Muscle layer of colon (tissue), 2 donors: ENCODE data around the gene SDHAF2.
"Not testable (repeated sequence)": the region's sequence is repeated elsewhere in the genome, so short reads cannot be mapped to it uniquely, and the experiment has no call there.

Experiments
- H3K27ac ChIP-seq: one replicate; pipeline ENCODE4 v1.7.0; 2013; ENCODE audit warnings: low read depth, mild to moderate bottlenecking, low read length, moderate library complexity
- H3K27me3 ChIP-seq, 2 donors: one replicate each; pipeline ENCODE4 v1.7.0; 2013; ENCODE audit warnings: low read length in 2 of 2, mild to moderate bottlenecking in 2 of 2; ENCODE audit not compliant: insufficient read depth in 2 of 2, control insufficient read depth in 1 of 2
- H3K36me3 ChIP-seq: one replicate; pipeline ENCODE4 v1.7.0; 2013; ENCODE audit warnings: mild to moderate bottlenecking, low read length; ENCODE audit not compliant: insufficient read depth
- H3K4me1 ChIP-seq: one replicate; pipeline ENCODE4 v1.7.0; 2013; ENCODE audit warnings: mild to moderate bottlenecking, low read length; ENCODE audit not compliant: insufficient read depth
- H3K4me3 ChIP-seq, 2 donors: one replicate each; pipeline ENCODE4 v1.7.0; 2013; ENCODE audit warnings: low read length in 2 of 2, low read depth in 1 of 2, mild to moderate bottlenecking in 1 of 2, moderate library complexity in 1 of 2
- H3K9ac ChIP-seq: one replicate; pipeline ENCODE4 v1.7.0; 2013; ENCODE audit warnings: low read length
- H3K9me3 ChIP-seq: one replicate; pipeline ENCODE4 v1.7.0; 2013; ENCODE audit warnings: mild to moderate bottlenecking, low read length
- donor health status: abdominal sarcoma.
- donor health status: Adenocarcinoma of cecum.

Gene SDHAF2

DNA sequence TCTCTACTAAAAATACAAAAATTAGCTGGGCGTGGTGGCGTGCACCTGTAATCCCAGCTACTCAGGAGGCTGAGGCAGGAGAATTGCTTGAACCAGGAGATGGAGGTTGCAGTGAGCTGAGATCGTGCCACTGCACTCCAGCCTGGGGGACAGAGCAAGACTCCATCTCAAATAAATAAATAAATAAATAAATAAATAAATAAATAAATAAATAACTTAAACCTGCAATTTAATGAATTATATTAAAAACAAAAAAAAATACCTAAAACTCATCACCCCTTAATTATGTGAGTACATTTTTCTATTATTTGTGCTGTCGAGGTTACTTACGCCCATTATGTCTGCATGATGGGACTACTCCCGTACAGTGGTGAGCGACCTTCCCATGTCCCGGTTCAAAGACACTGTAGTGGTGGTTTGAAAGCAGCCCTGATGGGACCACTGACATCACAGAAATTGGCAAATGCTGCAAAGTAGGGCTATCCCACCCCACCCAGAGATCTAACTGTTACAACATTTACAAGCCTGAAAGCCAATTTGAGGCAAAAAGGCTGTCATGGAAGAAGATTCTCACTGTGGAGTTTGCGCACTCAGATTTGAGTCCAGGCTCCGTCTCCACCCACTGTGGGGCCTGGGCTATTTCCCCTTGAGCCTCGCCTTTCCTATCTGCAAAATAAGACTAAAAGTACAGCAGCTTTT, 49.6 kb downstream of the SDHAF2 start:
- not testable (repeated sequence) for H3K9ac ChIP-seq

GRCh38 chr11:61480261-61480993, 50.5 kb downstream of the SDHAF2 start:
- Histone ChIP-seq H3K9me3 (no peaks in the 10 kb centered on the region), H3K27ac (no peak overlapping the region), H3K4me1 (peaks cover 10% of the 10 kb centered on the region), H3K9ac (no peak overlapping the region), H3K27me3 (no peaks in the 10 kb centered on the region), H3K36me3 (no peaks in the 10 kb centered on the region), H3K4me3 (no peak overlapping the region)

More for the DNA sequence above, 49.6 kb downstream of the SDHAF2 start:
- H3K4me1 ChIP-seq, result peaks cover 10% of the 10 kb centered on the region
- H3K27me3 ChIP-seq, H3K36me3 ChIP-seq, H3K27ac ChIP-seq, H3K4me3 ChIP-seq, H3K9me3 ChIP-seq: not testable (repeated sequence)

GRCh38 chr11:61480994-61481335, 51.0 kb downstream of the SDHAF2 start:
- Histone ChIP-seq H3K36me3 (no peaks in the 10 kb centered on the region), H3K9me3 (no peaks in the 10 kb centered on the region), H3K27me3 (no peaks in the 10 kb centered on the region), H3K27ac (no peak overlapping the region), H3K4me1 (peaks cover 10% of the 10 kb centered on the region), H3K9ac (no peak overlapping the region), H3K4me3 (no peak overlapping the region)

DNA sequence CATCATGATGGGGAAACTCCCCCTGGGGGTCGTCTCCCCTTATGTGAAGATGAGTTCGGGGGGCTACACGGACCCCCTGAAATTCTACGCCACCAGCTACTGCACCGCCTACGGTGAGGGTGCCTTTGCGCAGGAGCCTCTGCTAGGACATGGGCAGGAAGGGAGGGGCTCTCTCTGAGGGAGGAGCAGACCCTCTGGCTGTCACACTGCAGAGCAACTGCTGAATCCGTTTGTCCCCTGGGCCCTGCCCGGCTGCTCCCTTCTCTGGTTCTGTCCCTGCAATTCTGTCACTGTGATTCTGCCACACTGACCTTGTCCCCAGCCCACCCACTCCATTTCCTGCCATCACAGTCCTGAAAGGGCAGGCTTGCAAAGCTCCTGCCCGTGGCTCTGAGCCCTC, 51.9 kb downstream of the SDHAF2 start:
- no peaks in the 10 kb centered on the region for H3K27me3 ChIP-seq
- no peak overlapping the region for H3K27ac ChIP-seq

DNA sequence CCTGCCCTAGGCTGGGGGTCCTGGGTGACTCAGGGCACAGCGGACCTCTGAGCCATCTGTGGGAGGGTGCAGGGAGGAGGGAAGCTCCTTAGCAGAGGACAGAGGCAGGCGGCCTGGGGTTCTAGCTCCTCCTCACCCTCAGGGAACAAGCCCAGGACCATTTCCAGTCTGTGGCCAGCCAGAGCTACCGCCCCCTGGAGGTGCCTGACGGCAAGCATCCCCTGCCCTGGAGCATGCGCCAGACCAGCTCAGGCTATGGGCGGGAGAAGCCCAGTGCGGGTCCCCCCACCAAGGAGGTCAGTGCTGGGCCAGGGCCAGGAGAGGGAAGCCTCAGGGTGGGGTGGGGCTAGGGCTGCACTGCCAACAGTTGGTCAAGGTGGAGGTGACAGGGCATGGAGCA, 52.6 kb downstream of the SDHAF2 start:
- Histone ChIP-seq H3K36me3 (no peaks in the 10 kb centered on the region), H3K9ac (no peak overlapping the region), H3K4me3 (no peak overlapping the region), H3K9me3 (no peaks in the 10 kb centered on the region), H3K4me1 (peaks cover 5% of the 10 kb centered on the region), H3K27ac (no peak overlapping the region), H3K27me3 (no peaks in the 10 kb centered on the region)

More for the DNA sequence above, 51.9 kb downstream of the SDHAF2 start:
- Histone ChIP-seq H3K9me3 (no peaks in the 10 kb centered on the region), H3K36me3 (no peaks in the 10 kb centered on the region), H3K4me1 (peaks cover 10% of the 10 kb centered on the region), H3K4me3 (no peak overlapping the region), H3K9ac (no peak overlapping the region)

DNA sequence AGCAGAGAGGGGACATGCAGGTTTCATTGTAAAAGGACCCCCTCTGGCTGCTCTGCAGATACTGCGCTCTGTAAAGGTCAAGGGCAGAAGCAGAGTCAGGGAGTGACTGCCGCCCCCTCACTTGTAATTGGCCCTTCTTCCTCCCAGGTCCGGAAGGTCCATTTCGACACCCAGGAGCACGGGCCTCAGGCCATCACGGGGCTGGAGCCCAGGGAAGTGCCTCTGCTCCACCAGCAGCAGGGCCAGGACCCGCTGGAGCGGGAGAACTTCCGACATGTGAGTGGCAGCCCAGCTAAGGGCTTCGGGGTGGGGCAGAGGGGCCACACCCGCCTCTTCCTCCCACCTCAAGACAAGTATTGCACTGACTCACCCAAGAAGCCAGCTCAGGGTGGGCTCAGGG, 54.6 kb downstream of the SDHAF2 start:
- Histone ChIP-seq H3K9ac (no peak overlapping the region), H3K36me3 (no peaks in the 10 kb centered on the region), H3K9me3 (no peaks in the 10 kb centered on the region), H3K4me3 (no peak overlapping the region), H3K4me1 (peaks cover 9% of the 10 kb centered on the region), H3K27me3 (no peaks in the 10 kb centered on the region), H3K27ac (no peak overlapping the region)

DNA sequence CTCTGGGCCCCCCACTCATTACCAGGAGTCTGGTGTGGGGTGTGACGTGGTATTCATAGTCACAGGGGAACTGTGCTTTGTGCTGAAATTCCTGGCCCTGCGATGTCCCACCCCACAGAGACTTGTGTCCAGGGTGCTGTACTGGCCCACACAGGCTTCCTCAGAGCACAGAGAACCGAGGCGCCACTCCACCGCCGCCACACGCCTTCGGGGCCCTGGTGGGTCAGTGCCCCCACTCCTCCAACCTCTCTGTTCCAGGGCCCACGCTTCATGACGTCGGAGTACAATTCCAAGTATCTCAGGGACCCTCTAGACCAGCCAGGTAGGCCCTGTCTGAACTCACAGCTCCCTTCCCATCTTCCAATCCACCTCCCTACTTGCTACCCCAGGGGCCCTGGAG, 55.2 kb downstream of the SDHAF2 start:
- Histone ChIP-seq H3K9ac (no peak overlapping the region), H3K36me3 (no peaks in the 10 kb centered on the region), H3K27ac (no peak overlapping the region), H3K27me3 (no peaks in the 10 kb centered on the region), H3K9me3 (no peaks in the 10 kb centered on the region), H3K4me1 (peaks cover 14% of the 10 kb centered on the region), H3K4me3 (no peak overlapping the region)

GRCh38 chr11:61486011-61486620, 56.2 kb downstream of the SDHAF2 start:
- H3K36me3 ChIP-seq, result no peaks in the 10 kb centered on the region
- H3K9ac ChIP-seq, result no peak overlapping the region
- no peaks in the 10 kb centered on the region for H3K27me3 ChIP-seq
- no peak overlapping the region for H3K4me3 ChIP-seq
- no peak overlapping the region for H3K27ac ChIP-seq
- peaks cover 22% of the 10 kb centered on the region for H3K4me1 ChIP-seq
- no peaks in the 10 kb centered on the region for H3K9me3 ChIP-seq

GRCh38 chr11:61486779-61487178, 56.9 kb downstream of the SDHAF2 start:
- H3K9ac ChIP-seq, result no peak overlapping the region
- H3K4me1 ChIP-seq, result peaks cover 22% of the 10 kb centered on the region
- no peaks in the 10 kb centered on the region for H3K36me3 ChIP-seq
- H3K4me3 ChIP-seq, result no peak overlapping the region
- no peak overlapping the region for H3K27ac ChIP-seq
- no peaks in the 10 kb centered on the region for H3K9me3 ChIP-seq
- H3K27me3 ChIP-seq, result no peaks in the 10 kb centered on the region

DNA sequence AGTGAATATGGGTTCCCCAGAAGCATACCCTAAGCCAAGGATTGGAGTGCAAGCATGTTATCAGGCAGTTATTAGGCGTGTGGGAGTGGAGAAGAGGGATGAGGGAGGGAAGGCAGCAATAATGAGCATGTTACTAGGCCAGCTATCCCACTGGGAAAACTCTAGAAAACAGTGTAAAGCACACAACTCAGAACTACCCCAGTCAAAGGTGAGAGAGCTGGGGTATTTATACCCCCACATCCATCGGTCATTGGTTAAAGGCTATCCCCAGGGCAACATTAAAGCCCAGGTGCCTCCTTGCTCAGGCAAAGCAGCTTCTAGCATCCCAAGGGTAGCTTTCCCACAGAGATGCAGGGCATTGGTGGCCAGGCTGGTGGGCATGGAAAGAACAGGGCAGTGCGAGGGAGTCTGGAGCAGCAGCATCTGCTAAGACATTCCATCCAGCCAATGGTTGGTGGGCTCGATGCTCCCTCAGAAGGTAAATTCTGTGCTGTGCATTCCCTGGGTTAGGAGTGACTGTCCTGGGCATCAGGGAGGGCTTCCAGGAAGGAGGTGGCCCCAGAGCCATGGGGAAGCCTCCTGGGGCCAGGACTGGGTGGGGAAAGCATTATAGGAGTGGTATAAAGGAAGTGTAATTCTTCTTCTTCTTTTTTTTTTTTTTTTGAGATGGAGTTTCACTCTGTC, 57.6 kb downstream of the SDHAF2 start:
- Histone ChIP-seq H3K9me3 (no peaks in the 10 kb centered on the region), H3K27ac (no peak overlapping the region), H3K9ac (no peak overlapping the region), H3K27me3 (no peaks in the 10 kb centered on the region), H3K36me3 (no peaks in the 10 kb centered on the region), H3K4me3 (no peak overlapping the region), H3K4me1 (peaks cover 22% of the 10 kb centered on the region)

DNA sequence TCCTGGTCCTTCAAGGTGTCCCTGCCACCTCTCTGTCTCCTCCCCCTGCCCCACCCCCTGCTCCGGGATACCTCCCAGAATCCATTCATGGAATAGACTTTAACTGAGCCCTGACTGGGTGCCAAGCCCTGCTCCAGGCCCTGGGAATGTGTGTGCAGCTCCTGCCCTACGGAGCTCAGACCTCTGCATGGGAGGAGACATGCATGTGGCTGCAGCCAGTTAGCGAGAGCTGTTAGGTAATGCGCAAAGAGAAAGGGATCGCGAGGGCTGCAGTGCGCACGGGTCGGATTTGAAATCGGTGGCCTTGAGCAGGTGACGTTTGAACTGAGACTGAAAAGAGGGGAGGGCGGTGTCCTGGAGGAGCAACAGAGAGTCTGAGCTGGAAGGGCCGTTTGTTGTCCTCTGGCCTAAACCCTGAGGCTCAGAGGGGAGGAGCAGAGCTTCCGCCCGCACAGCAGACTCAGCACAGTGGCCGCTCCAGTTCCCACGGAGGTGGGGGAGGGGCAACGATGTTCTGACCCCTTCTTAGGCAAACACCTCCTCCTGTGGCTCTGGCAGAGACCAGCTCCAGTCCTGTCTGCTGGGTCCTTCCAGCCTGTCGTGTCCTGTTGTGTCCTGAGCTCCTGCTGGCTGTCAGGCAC, 58.8 kb downstream of the SDHAF2 start:
- Histone ChIP-seq H3K4me3 (peak overlapping the region in 1 of 2 donors; percentile 6), H3K9ac (no peak overlapping the region), H3K4me1 (peaks cover 22% of the 10 kb centered on the region), H3K36me3 (no peaks in the 10 kb centered on the region), H3K27ac (peak overlapping the region; percentile 42), H3K27me3 (no peaks in the 10 kb centered on the region), H3K9me3 (no peaks in the 10 kb centered on the region)
